H1 (cell line): ENCODE measurements around the gene ZMYM4. TPM values are rescaled to one million over a fixed set of nuclear protein-coding genes. Genes with fewer than 3 reads are reported as not detected.

Source experiments
- GTF2F1 ChIP-seq: IDR thresholded peaks from 2 replicates; pipeline ENCODE4 v1.6.1; 2012; ENCODE audit warnings: low read depth, low read length, improper control_type of control experiment, borderline replicate concordance
- JUND ChIP-seq: IDR thresholded peaks from 2 replicates; pipeline ENCODE4 v1.6.1; 2011; ENCODE audit warnings: mild to moderate bottlenecking, improper control_type of control experiment, low read length
- SIRT6 ChIP-seq: IDR thresholded peaks from one replicate; pipeline ENCODE4 v1.7.1; 2012; ENCODE audit warnings: low read length, inconsistent platforms
- SIX5 ChIP-seq: IDR thresholded peaks from 2 replicates; pipeline ENCODE4 v1.6.1; 2011; ENCODE audit warnings: mild to moderate bottlenecking, low read depth, low read length
- polyA plus RNA-seq, 7 experiments: library from polyadenylated mRNA; depleted of rRNA in 3 of 7; stranded (reverse) in 5 of 7; unstranded in 2 of 7; fragments of >200 nt in 5 of 7; fragments of 200-250 nt in 2 of 7; gene quantifications; 1 replicate in 5 of 7; 2 replicates in 1 of 7; 4 replicates in 1 of 7; pipeline versions ENCODE4 v1.2.1 to v1.2.3, GENCODE V29; 2011 to 2013; ENCODE audit warnings: missing spikeins in 2 of 7, mixed read lengths in 2 of 7
- total RNA-seq: library from RNA; stranded (reverse); fragmentation: NEBNext Ultra II Directional; extraction: Animal tissue kit (Norgen Biotek cat#: 25700); gene quantifications from 2 replicates; pipeline ENCODE4 v1.2.1, GENCODE V29; 2021

The ZMYM4 gene
- total and polyA plus RNA-seq, 2 of the 8 experiments (the other 6 are each of a cell fraction or from before 2014, with no cell fraction given), result 16.7 to 81.3 TPM

GRCh38 chr1:35452106-35452774 lies 183.7 kb downstream of the ZMYM4 start (continued):
- TF ChIP-seq JUND (no peak), GTF2F1 (no peak), SIRT6 (no peak), SIX5 (no peak)
